ENCODE data around the gene ADM2. TPM values are rescaled to one million over a fixed set of nuclear protein-coding genes. Genes with fewer than 3 reads are reported as not detected.

ADM2 gene
- total and polyA plus RNA-seq, 2 of the 13 experiments (the other 11 are each of a cell fraction or from before 2014, with no cell fraction given), result 1.2 to 3.0 TPM

DNA sequence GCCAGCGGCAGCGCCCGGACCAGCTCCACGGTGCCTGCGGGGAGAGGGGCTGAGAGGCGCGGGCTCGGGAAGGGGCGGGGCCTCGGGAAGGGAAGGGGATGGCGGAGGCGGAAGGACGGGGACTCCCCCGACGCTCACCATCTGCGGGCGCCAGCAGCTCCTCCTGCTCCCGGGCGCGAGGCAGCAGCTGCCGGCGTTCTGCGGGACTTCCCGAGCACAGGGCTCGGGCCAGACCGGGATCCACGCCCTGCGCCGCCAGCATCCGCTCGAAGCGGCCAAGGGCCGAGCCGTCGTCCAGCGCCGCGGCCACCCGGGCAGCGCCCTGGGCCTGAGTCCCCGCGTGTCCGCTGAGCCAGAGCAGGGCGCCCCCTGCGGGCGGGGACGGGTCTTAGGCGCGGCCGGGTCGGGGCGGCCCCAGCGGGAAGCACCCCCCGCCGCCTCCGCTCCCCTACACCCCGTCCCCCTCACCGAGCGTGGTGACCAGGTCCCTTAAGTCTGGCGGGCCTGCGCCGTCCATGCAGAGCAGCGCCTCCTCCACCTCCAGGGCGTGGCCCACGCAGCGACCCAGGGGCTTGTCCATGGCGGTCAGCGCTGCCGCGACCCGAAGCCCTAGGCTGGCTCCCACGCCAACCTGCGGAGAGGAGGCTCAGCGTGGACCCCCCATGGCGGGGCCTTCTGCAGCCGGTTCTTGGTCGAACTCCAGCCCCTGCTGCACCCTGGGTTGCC, 44.9 kb downstream of the ADM2 start (continued):
- TF ChIP-seq, protein P1, sequence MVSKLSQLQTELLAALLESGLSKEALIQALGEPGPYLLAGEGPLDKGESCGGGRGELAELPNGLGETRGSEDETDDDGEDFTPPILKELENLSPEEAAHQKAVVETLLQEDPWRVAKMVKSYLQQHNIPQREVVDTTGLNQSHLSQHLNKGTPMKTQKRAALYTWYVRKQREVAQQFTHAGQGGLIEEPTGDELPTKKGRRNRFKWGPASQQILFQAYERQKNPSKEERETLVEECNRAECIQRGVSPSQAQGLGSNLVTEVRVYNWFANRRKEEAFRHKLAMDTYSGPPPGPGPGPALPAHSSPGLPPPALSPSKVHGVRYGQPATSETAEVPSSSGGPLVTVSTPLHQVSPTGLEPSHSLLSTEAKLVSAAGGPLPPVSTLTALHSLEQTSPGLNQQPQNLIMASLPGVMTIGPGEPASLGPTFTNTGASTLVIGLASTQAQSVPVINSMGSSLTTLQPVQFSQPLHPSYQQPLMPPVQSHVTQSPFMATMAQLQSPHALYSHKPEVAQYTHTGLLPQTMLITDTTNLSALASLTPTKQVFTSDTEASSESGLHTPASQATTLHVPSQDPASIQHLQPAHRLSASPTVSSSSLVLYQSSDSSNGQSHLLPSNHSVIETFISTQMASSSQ (IDR thresholded peaks at IDR 0.05; ENCODE audit: low read depth), result no peak
- TF ChIP-seq, protein P1 (CRISPR knock-in tag; IDR thresholded peaks at IDR 0.05; ENCODE audit: borderline replicate concordance), result no peak; the same call in 1 of the 2 replicates
- TF ChIP-seq ZNF713 (CRISPR knock-in tag; IDR thresholded peaks at IDR 0.05) (no peak), ZNF616 (CRISPR knock-in tag; IDR thresholded peaks at IDR 0.05; ENCODE audit: low read depth) (peak; percentile 67; the same call in 1 of the 2 replicates), EP300 (IDR thresholded peaks at IDR 0.05; ENCODE audit: low read depth in 2 of 2, low read length in 2 of 2) (no peak), EP300 (CRISPR knock-in tag; IDR thresholded peaks at IDR 0.05; ENCODE audit: borderline replicate concordance) (no peak), KLF16 (CRISPR knock-in tag; IDR thresholded peaks at IDR 0.05) (no peak; a peak in 2 of 4 replicates), RFXAP (CRISPR knock-in tag; IDR thresholded peaks at IDR 0.05; ENCODE audit: borderline replicate concordance) (peak; percentile 40; the same call in 1 of the 2 replicates), SNAI1 (CRISPR knock-in tag; IDR thresholded peaks at IDR 0.05; ENCODE audit: borderline replicate concordance) (no peak), ZNF547 (CRISPR knock-in tag; IDR thresholded peaks at IDR 0.05) (no peak), HOXA7 (CRISPR knock-in tag; IDR thresholded peaks at IDR 0.05) (peak; percentile 80; the same call in 1 of the 2 replicates), SP140L (CRISPR knock-in tag; IDR thresholded peaks at IDR 0.05; ENCODE audit: borderline replicate concordance) (no peak), REPIN1 (CRISPR knock-in tag; IDR thresholded peaks at IDR 0.05; ENCODE audit: borderline replicate concordance, low read depth) (0 out of 2 replicates have a peak, but pooled peaks have one; percentile 52), ZFP37 (CRISPR knock-in tag; IDR thresholded peaks at IDR 0.05; ENCODE audit: borderline replicate concordance) (no peak)
- TF ChIP-seq, protein P2, sequence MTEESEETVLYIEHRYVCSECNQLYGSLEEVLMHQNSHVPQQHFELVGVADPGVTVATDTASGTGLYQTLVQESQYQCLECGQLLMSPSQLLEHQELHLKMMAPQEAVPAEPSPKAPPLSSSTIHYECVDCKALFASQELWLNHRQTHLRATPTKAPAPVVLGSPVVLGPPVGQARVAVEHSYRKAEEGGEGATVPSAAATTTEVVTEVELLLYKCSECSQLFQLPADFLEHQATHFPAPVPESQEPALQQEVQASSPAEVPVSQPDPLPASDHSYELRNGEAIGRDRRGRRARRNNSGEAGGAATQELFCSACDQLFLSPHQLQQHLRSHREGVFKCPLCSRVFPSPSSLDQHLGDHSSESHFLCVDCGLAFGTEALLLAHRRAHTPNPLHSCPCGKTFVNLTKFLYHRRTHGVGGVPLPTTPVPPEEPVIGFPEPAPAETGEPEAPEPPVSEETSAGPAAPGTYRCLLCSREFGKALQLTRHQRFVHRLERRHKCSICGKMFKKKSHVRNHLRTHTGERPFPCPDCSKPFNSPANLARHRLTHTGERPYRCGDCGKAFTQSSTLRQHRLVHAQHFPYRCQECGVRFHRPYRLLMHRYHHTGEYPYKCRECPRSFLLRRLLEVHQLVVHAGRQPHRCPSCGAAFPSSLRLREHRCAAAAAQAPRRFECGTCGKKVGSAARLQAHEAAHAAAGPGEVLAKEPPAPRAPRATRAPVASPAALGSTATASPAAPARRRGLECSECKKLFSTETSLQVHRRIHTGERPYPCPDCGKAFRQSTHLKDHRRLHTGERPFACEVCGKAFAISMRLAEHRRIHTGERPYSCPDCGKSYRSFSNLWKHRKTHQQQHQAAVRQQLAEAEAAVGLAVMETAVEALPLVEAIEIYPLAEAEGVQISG (CRISPR knock-in tag; IDR thresholded peaks at IDR 0.05), result no peak; the same call in 1 of the 2 replicates
- TF ChIP-seq, protein P3, sequence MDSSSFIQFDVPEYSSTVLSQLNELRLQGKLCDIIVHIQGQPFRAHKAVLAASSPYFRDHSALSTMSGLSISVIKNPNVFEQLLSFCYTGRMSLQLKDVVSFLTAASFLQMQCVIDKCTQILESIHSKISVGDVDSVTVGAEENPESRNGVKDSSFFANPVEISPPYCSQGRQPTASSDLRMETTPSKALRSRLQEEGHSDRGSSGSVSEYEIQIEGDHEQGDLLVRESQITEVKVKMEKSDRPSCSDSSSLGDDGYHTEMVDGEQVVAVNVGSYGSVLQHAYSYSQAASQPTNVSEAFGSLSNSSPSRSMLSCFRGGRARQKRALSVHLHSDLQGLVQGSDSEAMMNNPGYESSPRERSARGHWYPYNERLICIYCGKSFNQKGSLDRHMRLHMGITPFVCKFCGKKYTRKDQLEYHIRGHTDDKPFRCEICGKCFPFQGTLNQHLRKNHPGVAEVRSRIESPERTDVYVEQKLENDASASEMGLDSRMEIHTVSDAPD (CRISPR knock-in tag; IDR thresholded peaks at IDR 0.05), result no peak
- TF ChIP-seq, protein P4, sequence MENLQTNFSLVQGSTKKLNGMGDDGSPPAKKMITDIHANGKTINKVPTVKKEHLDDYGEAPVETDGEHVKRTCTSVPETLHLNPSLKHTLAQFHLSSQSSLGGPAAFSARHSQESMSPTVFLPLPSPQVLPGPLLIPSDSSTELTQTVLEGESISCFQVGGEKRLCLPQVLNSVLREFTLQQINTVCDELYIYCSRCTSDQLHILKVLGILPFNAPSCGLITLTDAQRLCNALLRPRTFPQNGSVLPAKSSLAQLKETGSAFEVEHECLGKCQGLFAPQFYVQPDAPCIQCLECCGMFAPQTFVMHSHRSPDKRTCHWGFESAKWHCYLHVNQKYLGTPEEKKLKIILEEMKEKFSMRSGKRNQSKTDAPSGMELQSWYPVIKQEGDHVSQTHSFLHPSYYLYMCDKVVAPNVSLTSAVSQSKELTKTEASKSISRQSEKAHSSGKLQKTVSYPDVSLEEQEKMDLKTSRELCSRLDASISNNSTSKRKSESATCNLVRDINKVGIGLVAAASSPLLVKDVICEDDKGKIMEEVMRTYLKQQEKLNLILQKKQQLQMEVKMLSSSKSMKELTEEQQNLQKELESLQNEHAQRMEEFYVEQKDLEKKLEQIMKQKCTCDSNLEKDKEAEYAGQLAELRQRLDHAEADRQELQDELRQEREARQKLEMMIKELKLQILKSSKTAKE (CRISPR knock-in tag; IDR thresholded peaks at IDR 0.05; ENCODE audit: borderline replicate concordance), result no peak

Data from HepG2 (cell line).